ENCODE data around the gene CAPN5.

CAPN5 gene

DNA sequence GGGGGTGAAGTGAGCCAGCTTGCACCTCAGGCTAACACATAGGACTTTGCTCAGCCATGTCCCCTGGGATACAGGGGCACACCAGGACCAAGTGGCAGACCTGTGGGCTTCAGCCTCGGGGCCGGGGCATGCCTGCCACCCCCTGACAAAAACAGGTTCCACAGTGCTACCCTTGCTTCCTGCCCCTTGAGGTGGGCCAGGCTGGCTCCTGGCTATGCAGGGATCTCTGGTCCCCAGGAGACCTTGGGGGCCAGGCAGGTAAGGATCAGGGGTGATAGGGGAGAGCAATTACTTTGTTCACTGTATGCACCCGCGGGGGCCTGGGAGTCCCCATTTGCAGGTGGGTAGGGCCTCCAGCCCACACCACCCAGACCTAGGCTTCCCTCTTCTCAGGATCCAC lies 58.9 kb downstream of the CAPN5 start:
- Histone ChIP-seq H3K4me3 (ENCODE audit: severe bottlenecking) (no peak overlapping the region), H3K27me3 (ENCODE audit: insufficient read depth, poor library complexity, severe bottlenecking) (no peaks in the 10 kb centered on the region), H3K36me3 (ENCODE audit: low read depth) (no peaks in the 10 kb centered on the region), H3K9me3 (ENCODE audit: severe bottlenecking) (no peaks in the 10 kb centered on the region), H3K4me1 (ENCODE audit: insufficient read depth, poor library complexity, severe bottlenecking) (no peaks in the 10 kb centered on the region), H3K27ac (ENCODE audit: poor library complexity, severe bottlenecking) (no peak overlapping the region)
- TF ChIP-seq, protein P1, sequence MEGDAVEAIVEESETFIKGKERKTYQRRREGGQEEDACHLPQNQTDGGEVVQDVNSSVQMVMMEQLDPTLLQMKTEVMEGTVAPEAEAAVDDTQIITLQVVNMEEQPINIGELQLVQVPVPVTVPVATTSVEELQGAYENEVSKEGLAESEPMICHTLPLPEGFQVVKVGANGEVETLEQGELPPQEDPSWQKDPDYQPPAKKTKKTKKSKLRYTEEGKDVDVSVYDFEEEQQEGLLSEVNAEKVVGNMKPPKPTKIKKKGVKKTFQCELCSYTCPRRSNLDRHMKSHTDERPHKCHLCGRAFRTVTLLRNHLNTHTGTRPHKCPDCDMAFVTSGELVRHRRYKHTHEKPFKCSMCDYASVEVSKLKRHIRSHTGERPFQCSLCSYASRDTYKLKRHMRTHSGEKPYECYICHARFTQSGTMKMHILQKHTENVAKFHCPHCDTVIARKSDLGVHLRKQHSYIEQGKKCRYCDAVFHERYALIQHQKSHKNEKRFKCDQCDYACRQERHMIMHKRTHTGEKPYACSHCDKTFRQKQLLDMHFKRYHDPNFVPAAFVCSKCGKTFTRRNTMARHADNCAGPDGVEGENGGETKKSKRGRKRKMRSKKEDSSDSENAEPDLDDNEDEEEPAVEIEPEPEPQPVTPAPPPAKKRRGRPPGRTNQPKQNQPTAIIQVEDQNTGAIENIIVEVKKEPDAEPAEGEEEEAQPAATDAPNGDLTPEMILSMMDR (IDR thresholded peaks at IDR 0.05; ENCODE audit: poor library complexity, severe bottlenecking): no peak
- DNase-seq (ENCODE audit: low spot score) (no peak), ATAC-seq (ENCODE audit: low read depth) (no peak)

DNA sequence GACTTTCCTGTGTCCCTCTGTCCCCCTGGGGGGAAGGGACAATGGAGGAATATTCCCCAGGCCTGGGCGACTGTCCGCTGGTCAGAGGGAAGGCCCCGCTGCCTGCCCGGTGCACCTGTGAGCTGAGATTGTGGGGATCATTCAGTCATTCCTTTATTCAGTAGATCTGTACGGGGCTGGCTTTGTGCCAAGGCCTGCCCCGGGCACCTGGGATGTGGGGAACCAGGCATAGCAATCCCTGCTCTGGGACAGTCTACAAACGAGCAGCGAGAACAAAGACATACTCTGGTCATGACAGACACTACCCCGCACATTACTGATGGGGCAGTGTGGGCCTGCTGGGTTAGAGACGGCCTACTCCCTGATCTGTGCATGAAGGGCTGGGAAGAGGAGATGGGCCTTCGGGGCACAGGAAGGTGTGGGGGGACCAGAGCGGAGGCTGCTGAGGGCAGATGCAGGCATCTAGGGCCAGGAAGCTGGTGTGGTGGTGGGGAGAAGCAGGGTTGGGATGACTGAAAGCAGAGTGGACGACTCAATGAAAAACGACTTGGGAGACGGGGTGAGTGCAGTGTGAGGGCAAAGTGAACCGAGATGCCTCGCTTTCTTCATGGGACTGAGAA lies 59.5 kb downstream of the CAPN5 start:
- no peaks in the 10 kb centered on the region for H3K36me3 ChIP-seq (ENCODE audit: low read depth)
- H3K9me3 ChIP-seq (ENCODE audit: severe bottlenecking): no peaks in the 10 kb centered on the region
- ATAC-seq (ENCODE audit: low read depth) (no peak), DNase-seq (ENCODE audit: low spot score) (no peak)
- no peak overlapping the region for H3K27ac ChIP-seq (ENCODE audit: poor library complexity, severe bottlenecking)
- no peaks in the 10 kb centered on the region for H3K27me3 ChIP-seq (ENCODE audit: insufficient read depth, poor library complexity, severe bottlenecking)
- no peak overlapping the region for H3K4me3 ChIP-seq (ENCODE audit: severe bottlenecking)
- TF ChIP-seq, protein P1 (IDR thresholded peaks at IDR 0.05; ENCODE audit: poor library complexity, severe bottlenecking): no peak
- H3K4me1 ChIP-seq (ENCODE audit: insufficient read depth, poor library complexity, severe bottlenecking): no peaks in the 10 kb centered on the region

DNA sequence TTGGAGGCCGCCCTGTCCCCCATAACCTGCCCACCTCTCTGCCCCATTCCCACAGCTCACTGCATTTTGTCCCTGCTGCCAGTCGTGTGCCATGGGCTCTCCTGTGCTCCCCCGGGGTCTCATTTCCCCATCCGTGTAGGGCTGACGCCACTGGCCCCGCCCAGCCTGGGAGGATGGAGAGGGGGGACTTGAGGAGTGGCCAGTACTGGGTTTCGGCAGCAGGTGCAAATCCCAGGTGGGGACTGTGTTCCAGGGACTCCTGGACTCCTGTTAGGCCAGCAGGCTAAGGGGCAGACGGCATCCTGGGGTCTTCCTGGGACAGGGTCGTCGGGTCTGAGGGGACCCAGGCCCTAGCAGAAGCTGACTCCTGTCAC lies 60.1 kb downstream of the CAPN5 start:
- H3K4me3 ChIP-seq (ENCODE audit: severe bottlenecking): no peak overlapping the region
- TF ChIP-seq, protein P1 (IDR thresholded peaks at IDR 0.05; ENCODE audit: poor library complexity, severe bottlenecking): no peak
- no peaks in the 10 kb centered on the region for H3K9me3 ChIP-seq (ENCODE audit: severe bottlenecking)
- no peak overlapping the region for H3K27ac ChIP-seq (ENCODE audit: poor library complexity, severe bottlenecking)
- H3K27me3 ChIP-seq (ENCODE audit: insufficient read depth, poor library complexity, severe bottlenecking): no peaks in the 10 kb centered on the region
- H3K4me1 ChIP-seq (ENCODE audit: insufficient read depth, poor library complexity, severe bottlenecking): no peaks in the 10 kb centered on the region
- ATAC-seq (ENCODE audit: low read depth) (peak; percentile 11; the same call in 1 of the 3 replicates), DNase-seq (ENCODE audit: low spot score) (no peak)
- H3K36me3 ChIP-seq (ENCODE audit: low read depth): no peaks in the 10 kb centered on the region

DNA sequence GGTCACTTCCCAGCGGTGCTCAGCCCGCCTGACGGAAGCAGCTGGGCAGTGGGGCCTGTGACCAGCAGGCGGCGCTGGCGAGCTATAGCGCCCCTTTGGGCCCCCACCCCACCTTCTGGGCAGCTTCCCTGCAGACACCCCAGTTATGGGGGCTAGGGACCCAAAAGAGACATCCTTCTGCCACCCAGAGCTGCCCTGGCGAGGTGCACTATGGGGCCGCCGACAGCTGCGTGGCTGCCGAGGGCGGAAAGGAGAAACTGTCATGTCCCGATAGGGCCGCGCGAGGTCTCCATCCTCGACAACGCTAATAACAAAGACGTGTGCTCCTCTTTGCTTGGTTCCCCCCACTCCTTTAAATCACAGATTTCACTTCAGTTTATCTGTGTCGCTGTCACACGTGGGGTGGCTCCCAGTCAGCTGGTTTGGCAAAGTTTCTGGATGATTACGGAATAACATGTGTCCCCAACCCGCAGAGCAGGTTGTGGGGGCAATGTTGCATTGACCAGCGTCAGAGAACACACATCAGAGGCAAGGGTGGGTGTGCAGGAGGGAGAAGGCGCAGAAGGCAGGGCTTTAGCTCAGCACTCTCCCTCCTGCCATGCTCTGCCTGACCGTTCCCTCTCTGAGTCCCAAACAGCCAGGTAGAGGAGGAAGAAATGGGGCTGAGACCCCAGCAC lies 60.6 kb downstream of the CAPN5 start:
- Histone ChIP-seq H3K4me1 (ENCODE audit: insufficient read depth, poor library complexity, severe bottlenecking) (no peaks in the 10 kb centered on the region), H3K27ac (ENCODE audit: poor library complexity, severe bottlenecking) (no peak overlapping the region), H3K36me3 (ENCODE audit: low read depth) (no peaks in the 10 kb centered on the region), H3K4me3 (ENCODE audit: severe bottlenecking) (peak overlapping the region; percentile 24), H3K27me3 (ENCODE audit: insufficient read depth, poor library complexity, severe bottlenecking) (no peaks in the 10 kb centered on the region), H3K9me3 (ENCODE audit: severe bottlenecking) (no peaks in the 10 kb centered on the region)
- no peak for DNase-seq (ENCODE audit: low spot score)
- peak; percentile 64 for ATAC-seq (ENCODE audit: low read depth)
- TF ChIP-seq, protein P1 (IDR thresholded peaks at IDR 0.05; ENCODE audit: poor library complexity, severe bottlenecking): peak; percentile 95
